Chondrocyte (in vitro differentiated cells): ENCODE data around the gene AZU1. TPM values are rescaled to one million over a fixed set of nuclear protein-coding genes. Genes with fewer than 3 reads are reported as not detected.

ENCODE experiments used
- DNase-seq: peaks from one replicate; pipeline ENCODE4 v3.0.0; 2021; ENCODE audit warnings: mixed read lengths, low spot score
- H3K27ac Mint-ChIP-seq: one replicate; pipeline ENCODE4 v1.8.0; 2021; ENCODE audit warnings: mild to moderate bottlenecking, moderate library complexity, mixed read lengths; ENCODE audit not compliant: unreplicated experiment
- H3K27me3 Mint-ChIP-seq: 2 replicates; pipeline ENCODE4 v1.8.0; 2021; ENCODE audit warnings: low read depth, mixed read lengths
- H3K36me3 Mint-ChIP-seq: 2 replicates; pipeline ENCODE4 v1.8.0; 2021; ENCODE audit warnings: low read depth, mixed read lengths
- H3K4me1 Mint-ChIP-seq: 2 replicates; pipeline ENCODE4 v1.8.0; 2021; ENCODE audit warnings: low read depth, mild to moderate bottlenecking, mixed read lengths
- H3K4me3 Mint-ChIP-seq: one replicate; pipeline ENCODE4 v1.8.0; 2021; ENCODE audit warnings: mild to moderate bottlenecking, moderate library complexity, mixed read lengths; ENCODE audit not compliant: unreplicated experiment
- H3K9me3 Mint-ChIP-seq: 2 replicates; pipeline ENCODE4 v1.8.0; 2021; ENCODE audit warnings: low read depth, mixed read lengths
- CTCF ChIP-seq: fragments of 200-600 bp; sonication (generic); IDR thresholded peaks from 2 replicates; pipeline ENCODE4 v1.5.0; 2021; ENCODE audit warnings: antibody characterized with exemption, mild to moderate bottlenecking, moderate library complexity
- total RNA-seq: library from RNA; stranded (reverse); gene quantifications from 3 replicates; pipeline ENCODE4 v1.2.1, GENCODE V29; 2021

The AZU1 gene
- total RNA-seq, 1 donor from 2014 or later: 0.37 TPM

- H3K9me3 Mint-ChIP-seq: no peaks in the 10 kb centered on the region
- H3K27ac Mint-ChIP-seq: peak overlapping the region; percentile 68
- peak overlapping the region; percentile 26 for H3K4me3 Mint-ChIP-seq
- DNase-seq: peak; percentile 93
- no peaks in the 10 kb centered on the region for H3K27me3 Mint-ChIP-seq
- H3K36me3 Mint-ChIP-seq: peaks cover 8% of the 10 kb centered on the region
- TF ChIP-seq CTCF: no peak
- peaks cover 48% of the 10 kb centered on the region for H3K4me1 Mint-ChIP-seq
These were observed 39.7 kb downstream of the AZU1 start for GRCh38 chr19:867301-867793.

GRCh38 chr19:867855-868457 is 40.3 kb downstream of the AZU1 start:
- Mint-ChIP-seq H3K27me3 (no peaks in the 10 kb centered on the region), H3K4me3 (no peak overlapping the region)
- no peak for TF ChIP-seq CTCF

GRCh38 chr19:868458-869244 is 41.0 kb downstream of the AZU1 start:
- Mint-ChIP-seq H3K4me3 (no peak overlapping the region), H3K4me1 (peaks cover 47% of the 10 kb centered on the region), H3K9me3 (no peaks in the 10 kb centered on the region), H3K27ac (peak overlapping the region; percentile 86), H3K27me3 (no peaks in the 10 kb centered on the region), H3K36me3 (peaks cover 8% of the 10 kb centered on the region)
- TF ChIP-seq CTCF: no peak
- DNase-seq: peak; percentile 92

More at GRCh38 chr19:867855-868457, 40.3 kb downstream of the AZU1 start:
- H3K36me3 Mint-ChIP-seq: peaks cover 8% of the 10 kb centered on the region
- peak overlapping the region; percentile 68 for H3K27ac Mint-ChIP-seq
- DNase-seq: peak; percentile 94
- no peaks in the 10 kb centered on the region for H3K9me3 Mint-ChIP-seq
- H3K4me1 Mint-ChIP-seq: peaks cover 48% of the 10 kb centered on the region

GRCh38 chr19:869245-870177 is 41.9 kb downstream of the AZU1 start:
- Mint-ChIP-seq H3K4me1 (peaks cover 45% of the 10 kb centered on the region), H3K27ac (peak overlapping the region; percentile 86), H3K4me3 (no peak overlapping the region), H3K36me3 (peaks cover 8% of the 10 kb centered on the region), H3K27me3 (no peaks in the 10 kb centered on the region), H3K9me3 (no peaks in the 10 kb centered on the region)
- no peak for TF ChIP-seq CTCF
- no peak for DNase-seq

GRCh38 chr19:870314-870713 is 42.7 kb downstream of the AZU1 start:
- H3K27ac Mint-ChIP-seq: peak overlapping the region; percentile 86

More at GRCh38 chr19:870314-870713, 42.7 kb downstream of the AZU1 start:
- TF ChIP-seq CTCF: no peak
- DNase-seq: no peak
- Mint-ChIP-seq H3K9me3 (no peaks in the 10 kb centered on the region), H3K36me3 (peaks cover 8% of the 10 kb centered on the region), H3K27me3 (no peaks in the 10 kb centered on the region), H3K4me3 (no peak overlapping the region), H3K4me1 (peaks cover 45% of the 10 kb centered on the region)
